Keratinocyte (primary cell): ENCODE results near the gene CCDC141. TPM values are rescaled to one million over a fixed set of nuclear protein-coding genes. Genes with fewer than 3 reads are reported as not detected.

Experiments used
- DNase-seq: peaks from one replicate; pipeline ENCODE4 v3.0.0-alpha.2; 2011; ENCODE audit warnings: low read depth, missing footprints, low spot score
- FAIRE-seq: peaks from 2 replicates; lab custom pipeline; 2011; peaks lifted over from hg19 to GRCh38; lab: Jason Lieb, UNC
- H2AFZ ChIP-seq: 2 replicates; pipeline ENCODE4 v1.6.0; 2012; ENCODE audit warnings: low read length, control low read depth, inconsistent platforms; ENCODE audit not compliant: control insufficient read depth
- H3K27ac ChIP-seq: 2 replicates; pipeline ENCODE4 v1.5.1; 2011; ENCODE audit warnings: low read length; ENCODE audit not compliant: control insufficient read depth, insufficient read depth
- H3K27me3 ChIP-seq: 3 replicates; pipeline ENCODE4 v1.6.0; 2011; ENCODE audit warnings: low read length; ENCODE audit not compliant: control insufficient read depth, insufficient read depth; ENCODE audit errors: extremely low read depth
- H3K36me3 ChIP-seq, 2 experiments: 2 replicates in 1 of 2; 3 replicates in 1 of 2; pipeline ENCODE4 v1.5.1; 2011; ENCODE audit warnings: low read length in 2 of 2, mild to moderate bottlenecking in 1 of 2; ENCODE audit not compliant: control insufficient read depth in 2 of 2, insufficient read depth in 2 of 2; ENCODE audit errors: extremely low read depth in 1 of 2
- H3K4me1 ChIP-seq: 3 replicates; pipeline ENCODE4 v1.5.1; 2011; ENCODE audit warnings: low read length; ENCODE audit not compliant: control insufficient read depth, insufficient read depth; ENCODE audit errors: extremely low read depth
- H3K4me2 ChIP-seq: 3 replicates; pipeline ENCODE4 v1.6.0; 2011; ENCODE audit warnings: low read depth, low read length; ENCODE audit not compliant: control insufficient read depth, insufficient read depth; ENCODE audit errors: extremely low read depth
- H3K4me3 ChIP-seq, 3 experiments: fragments of 200-600 bp in 1 of 3; sonication (generic) in 1 of 3; 2 replicates in 2 of 3; 3 replicates in 1 of 3; pipeline ENCODE4 v1.5.1; 2011 to 2016; ENCODE audit warnings: low read length in 3 of 3, mild to moderate bottlenecking in 3 of 3, control low read depth in 2 of 3, inconsistent platforms in 1 of 3, low read depth in 1 of 3, mixed read lengths in 1 of 3, mixed run types in 1 of 3, moderate library complexity in 1 of 3; ENCODE audit not compliant: control insufficient read depth in 2 of 3, insufficient read depth in 2 of 3; ENCODE audit errors: extremely low read depth in 1 of 3
- H3K79me2 ChIP-seq: 2 replicates; pipeline ENCODE4 v1.6.0; 2012; ENCODE audit warnings: low read length; ENCODE audit not compliant: control insufficient read depth, insufficient read depth
- H3K9ac ChIP-seq: 3 replicates; pipeline ENCODE4 v1.6.0; 2011; ENCODE audit warnings: low read length; ENCODE audit not compliant: control insufficient read depth, insufficient read depth; ENCODE audit errors: extremely low read depth
- H3K9me1 ChIP-seq: 3 replicates; pipeline ENCODE4 v1.6.0; 2011; ENCODE audit warnings: low read length; ENCODE audit not compliant: control insufficient read depth, insufficient read depth; ENCODE audit errors: extremely low read depth
- H3K9me3 ChIP-seq: 2 replicates; pipeline ENCODE4 v1.5.1; 2012; ENCODE audit warnings: low read depth, low read length; ENCODE audit not compliant: control insufficient read depth
- H4K20me1 ChIP-seq: 3 replicates; pipeline ENCODE4 v1.6.0; 2011; ENCODE audit warnings: low read length; ENCODE audit not compliant: control insufficient read depth, insufficient read depth; ENCODE audit errors: extremely low read depth
- EZH2 ChIP-seq: IDR thresholded peaks from one replicate; pipeline ENCODE4 v1.6.1; 2012; ENCODE audit warnings: inconsistent platforms, mild to moderate bottlenecking, low read length, moderate library complexity
- dilution Hi-C: fragments of 300-500 bp; cut with MboI; formaldehyde crosslinking; loops from one replicate; pipeline ENCODE4 v1.7.0; 2020; ENCODE audit warnings: low sequenced_read_pairs; ENCODE audit not compliant: extremely low pct_ligation_motif_present
- polyA plus RNA-seq, 5 experiments: library from polyadenylated mRNA; depleted of rRNA in 3 of 5; stranded (reverse) in 3 of 5; stranded (forward) in 1 of 5; unstranded in 1 of 5; fragments of >200 nt; gene quantifications; 1 replicate in 1 of 5; 2 replicates in 3 of 5; 3 replicates in 1 of 5; pipeline versions ENCODE4 v1.2.1 to v1.2.3, GENCODE V29; 2011 to 2012; ENCODE audit warnings: missing spikeins in 2 of 5, low read depth in 1 of 5, low replicate concordance in 1 of 5
- TF ChIP-seq, protein P1 (sequence below), 3 experiments: IDR thresholded peaks in 1 of 3; conservative IDR thresholded peaks in 1 of 3; optimal IDR thresholded peaks in 1 of 3; 2 replicates in 2 of 3; 3 replicates in 1 of 3; pipeline versions ENCODE3 to v1.5.1; 2011; ENCODE audit warnings: low read length in 3 of 3, mild to moderate bottlenecking in 3 of 3, moderate library complexity in 2 of 3, control low read depth in 1 of 3, inconsistent platforms in 1 of 3; ENCODE audit not compliant: insufficient read depth in 2 of 3; ENCODE audit errors: extremely low read depth in 1 of 3

Gene CCDC141
- polyA plus RNA-seq, 1 donor (not counting 4 experiments of a cell fraction or from before 2014, with no cell fraction given): not detected

GRCh38 chr2:178962152-178962551, 87.8 kb downstream of the CCDC141 start:
- no peak overlapping the region for H2AFZ ChIP-seq
- H3K36me3 ChIP-seq: no peaks in the 10 kb centered on the region
- DNase-seq (no peak), FAIRE-seq (no peak)
- H3K4me3 ChIP-seq: no peak overlapping the region
- no peaks in the 10 kb centered on the region for H3K9me3 ChIP-seq
- no peak overlapping the region for H3K27ac ChIP-seq
- H3K27me3 ChIP-seq: no peaks in the 10 kb centered on the region
- H3K9me1 ChIP-seq: no peaks in the 10 kb centered on the region
- no peaks in the 10 kb centered on the region for H4K20me1 ChIP-seq
- no peak overlapping the region for H3K4me2 ChIP-seq
- H3K9ac ChIP-seq: no peak overlapping the region
- H3K79me2 ChIP-seq: no peaks in the 10 kb centered on the region
- no peaks in the 10 kb centered on the region for H3K4me1 ChIP-seq
- dilution Hi-C loops: no loop called here
- TF ChIP-seq, protein P1, sequence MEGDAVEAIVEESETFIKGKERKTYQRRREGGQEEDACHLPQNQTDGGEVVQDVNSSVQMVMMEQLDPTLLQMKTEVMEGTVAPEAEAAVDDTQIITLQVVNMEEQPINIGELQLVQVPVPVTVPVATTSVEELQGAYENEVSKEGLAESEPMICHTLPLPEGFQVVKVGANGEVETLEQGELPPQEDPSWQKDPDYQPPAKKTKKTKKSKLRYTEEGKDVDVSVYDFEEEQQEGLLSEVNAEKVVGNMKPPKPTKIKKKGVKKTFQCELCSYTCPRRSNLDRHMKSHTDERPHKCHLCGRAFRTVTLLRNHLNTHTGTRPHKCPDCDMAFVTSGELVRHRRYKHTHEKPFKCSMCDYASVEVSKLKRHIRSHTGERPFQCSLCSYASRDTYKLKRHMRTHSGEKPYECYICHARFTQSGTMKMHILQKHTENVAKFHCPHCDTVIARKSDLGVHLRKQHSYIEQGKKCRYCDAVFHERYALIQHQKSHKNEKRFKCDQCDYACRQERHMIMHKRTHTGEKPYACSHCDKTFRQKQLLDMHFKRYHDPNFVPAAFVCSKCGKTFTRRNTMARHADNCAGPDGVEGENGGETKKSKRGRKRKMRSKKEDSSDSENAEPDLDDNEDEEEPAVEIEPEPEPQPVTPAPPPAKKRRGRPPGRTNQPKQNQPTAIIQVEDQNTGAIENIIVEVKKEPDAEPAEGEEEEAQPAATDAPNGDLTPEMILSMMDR (optimal IDR thresholded peaks at IDR 0.05 in 1 of 3, IDR thresholded peaks at IDR 0.05 in 1 of 3, conservative IDR thresholded peaks at IDR 0.05 in 1 of 3; ENCODE audit: extremely low read depth in 1 of 3, insufficient read depth in 2 of 3, low read length in 3 of 3): no peak
- TF ChIP-seq EZH2: no peak

DNA sequence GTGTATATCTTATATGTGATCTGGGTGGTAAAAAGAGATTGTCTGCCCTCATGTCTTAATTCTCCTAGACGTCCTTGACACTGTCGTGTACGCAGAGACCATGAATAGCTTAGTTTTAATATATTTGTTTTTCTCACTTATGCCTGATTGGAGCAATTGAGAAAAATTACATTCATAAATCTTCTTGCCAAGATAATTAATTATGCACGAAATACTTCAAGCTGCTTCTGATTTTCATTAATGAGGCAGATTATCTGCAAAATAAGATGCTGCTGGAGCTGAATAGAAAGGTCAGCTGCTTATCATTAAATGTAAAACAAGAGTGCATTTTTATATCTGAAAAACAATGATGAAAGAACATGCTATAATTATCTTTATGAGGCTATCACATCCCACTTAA, 95.9 kb downstream of the CCDC141 start:
- no peaks in the 10 kb centered on the region for H3K9me1 ChIP-seq
- TF ChIP-seq EZH2: no peak
- TF ChIP-seq, protein P1 (optimal IDR thresholded peaks at IDR 0.05 in 1 of 3, IDR thresholded peaks at IDR 0.05 in 1 of 3, conservative IDR thresholded peaks at IDR 0.05 in 1 of 3; ENCODE audit: extremely low read depth in 1 of 3, insufficient read depth in 2 of 3, low read length in 3 of 3): no peak
- H3K79me2 ChIP-seq: no peaks in the 10 kb centered on the region
- H3K4me3 ChIP-seq: no peak overlapping the region
- no peaks in the 10 kb centered on the region for H4K20me1 ChIP-seq
- no peak for FAIRE-seq
- no peak overlapping the region for H3K27ac ChIP-seq
- H3K4me2 ChIP-seq: no peak overlapping the region
- H3K4me1 ChIP-seq: no peaks in the 10 kb centered on the region
- no peaks in the 10 kb centered on the region for H3K9me3 ChIP-seq
- H3K36me3 ChIP-seq: no peaks in the 10 kb centered on the region
- H3K9ac ChIP-seq: no peak overlapping the region
- DNase-seq: no peak
- no peaks in the 10 kb centered on the region for H3K27me3 ChIP-seq
- no peak overlapping the region for H2AFZ ChIP-seq
- dilution Hi-C loops: no loop called here
